ENCODE results near the gene ITGB8. TPM values are rescaled to one million over a fixed set of nuclear protein-coding genes. Genes with fewer than 3 reads are reported as not detected.

Gene ITGB8
- total and polyA plus RNA-seq, 4 donors: 0.16 to 2.8 (median 0.51) TPM

GRCh38 chr7:20381406-20382034 is 50.8 kb downstream of the ITGB8 start:
- Histone ChIP-seq H3K27ac (ENCODE audit: low read depth in 1 of 2, low read length in 2 of 2) (no peak overlapping the region), H3K9ac (ENCODE audit: low read depth in 1 of 2, low read length in 2 of 2) (no peak overlapping the region), H3K4me3 (ENCODE audit: low read depth in 1 of 3, low read length in 3 of 3) (no peak overlapping the region), H3K27me3 (ENCODE audit: control insufficient read depth in 4 of 4, insufficient read depth in 4 of 4, low read length in 3 of 4) (no peaks in the 10 kb centered on the region), H3K9me3 (ENCODE audit: control insufficient read depth in 4 of 4, low read length in 3 of 4) (no peaks in the 10 kb centered on the region), H3K4me1 (ENCODE audit: control insufficient read depth in 4 of 4, insufficient read depth in 4 of 4, low read length in 3 of 4) (no peaks in the 10 kb centered on the region), H3K36me3 (ENCODE audit: control insufficient read depth in 4 of 4, insufficient read depth in 3 of 4, low read depth in 1 of 4, low read length in 3 of 4) (no peaks in the 10 kb centered on the region)
- no peak for DNase-seq (ENCODE audit: low spot score)
- 86% methylated on average over 17 of the region's 17 CpGs for WGBS
- TF ChIP-seq FOXA2 (IDR thresholded peaks at IDR 0.05): no peak
- no peak for TF ChIP-seq TAF1 (conservative IDR thresholded peaks at IDR 0.05)
- no peak for TF ChIP-seq EGR1 (IDR thresholded peaks at IDR 0.05; ENCODE audit: low read depth in 2 of 2)
- TF ChIP-seq, protein P1, sequence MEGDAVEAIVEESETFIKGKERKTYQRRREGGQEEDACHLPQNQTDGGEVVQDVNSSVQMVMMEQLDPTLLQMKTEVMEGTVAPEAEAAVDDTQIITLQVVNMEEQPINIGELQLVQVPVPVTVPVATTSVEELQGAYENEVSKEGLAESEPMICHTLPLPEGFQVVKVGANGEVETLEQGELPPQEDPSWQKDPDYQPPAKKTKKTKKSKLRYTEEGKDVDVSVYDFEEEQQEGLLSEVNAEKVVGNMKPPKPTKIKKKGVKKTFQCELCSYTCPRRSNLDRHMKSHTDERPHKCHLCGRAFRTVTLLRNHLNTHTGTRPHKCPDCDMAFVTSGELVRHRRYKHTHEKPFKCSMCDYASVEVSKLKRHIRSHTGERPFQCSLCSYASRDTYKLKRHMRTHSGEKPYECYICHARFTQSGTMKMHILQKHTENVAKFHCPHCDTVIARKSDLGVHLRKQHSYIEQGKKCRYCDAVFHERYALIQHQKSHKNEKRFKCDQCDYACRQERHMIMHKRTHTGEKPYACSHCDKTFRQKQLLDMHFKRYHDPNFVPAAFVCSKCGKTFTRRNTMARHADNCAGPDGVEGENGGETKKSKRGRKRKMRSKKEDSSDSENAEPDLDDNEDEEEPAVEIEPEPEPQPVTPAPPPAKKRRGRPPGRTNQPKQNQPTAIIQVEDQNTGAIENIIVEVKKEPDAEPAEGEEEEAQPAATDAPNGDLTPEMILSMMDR (IDR thresholded peaks at IDR 0.05; ENCODE audit: low read depth, low read length, missing input control): no peak

DNA sequence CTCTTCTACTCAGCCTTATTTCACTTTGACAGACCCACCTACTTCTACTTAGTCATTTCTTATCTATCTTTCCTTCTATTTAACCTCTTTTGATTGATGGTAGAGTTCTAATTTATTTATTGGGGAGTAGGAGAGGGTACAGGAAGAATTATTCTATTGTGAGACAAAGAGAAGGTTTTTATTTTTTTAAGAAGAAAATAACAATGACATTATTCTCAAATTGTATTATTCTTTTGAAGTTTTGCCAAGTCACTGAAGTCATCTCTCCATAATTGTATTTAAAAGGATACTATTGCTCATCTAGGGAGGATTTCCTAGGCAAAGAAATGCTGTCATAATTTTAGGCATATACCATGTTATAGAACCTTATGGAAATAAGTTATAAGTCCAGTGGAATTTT is 52.7 kb downstream of the ITGB8 start:
- H3K9me3 ChIP-seq (ENCODE audit: control insufficient read depth in 4 of 4, low read length in 3 of 4): no peaks in the 10 kb centered on the region
- H3K36me3 ChIP-seq (ENCODE audit: control insufficient read depth in 4 of 4, insufficient read depth in 3 of 4, low read depth in 1 of 4, low read length in 3 of 4): no peaks in the 10 kb centered on the region
- no peaks in the 10 kb centered on the region for H3K27me3 ChIP-seq (ENCODE audit: control insufficient read depth in 4 of 4, insufficient read depth in 4 of 4, low read length in 3 of 4)
- H3K27ac ChIP-seq (ENCODE audit: low read depth in 1 of 2, low read length in 2 of 2): no peak overlapping the region
- H3K9ac ChIP-seq (ENCODE audit: low read depth in 1 of 2, low read length in 2 of 2): no peak overlapping the region
- no peaks in the 10 kb centered on the region for H3K4me1 ChIP-seq (ENCODE audit: control insufficient read depth in 4 of 4, insufficient read depth in 4 of 4, low read length in 3 of 4)
- TF ChIP-seq GABPA (IDR thresholded peaks at IDR 0.05 in 1 of 2, conservative IDR thresholded peaks at IDR 0.05 in 1 of 2) (no peak), YY1 (IDR thresholded peaks at IDR 0.05) (no peak), JUND (IDR thresholded peaks at IDR 0.05) (no peak), TAF1 (conservative IDR thresholded peaks at IDR 0.05) (no peak), MAX (IDR thresholded peaks at IDR 0.05) (no peak), NR2F2 (IDR thresholded peaks at IDR 0.05) (no peak), ZBTB33 (IDR thresholded peaks at IDR 0.05) (no peak), RXRA (IDR thresholded peaks at IDR 0.05) (no peak), RAD21 (IDR thresholded peaks at IDR 0.05) (no peak), FOXA2 (IDR thresholded peaks at IDR 0.05) (no peak)
- TF ChIP-seq, protein P1 (IDR thresholded peaks at IDR 0.05; ENCODE audit: low read depth, low read length, missing input control): no peak
- TF ChIP-seq, protein P2, sequence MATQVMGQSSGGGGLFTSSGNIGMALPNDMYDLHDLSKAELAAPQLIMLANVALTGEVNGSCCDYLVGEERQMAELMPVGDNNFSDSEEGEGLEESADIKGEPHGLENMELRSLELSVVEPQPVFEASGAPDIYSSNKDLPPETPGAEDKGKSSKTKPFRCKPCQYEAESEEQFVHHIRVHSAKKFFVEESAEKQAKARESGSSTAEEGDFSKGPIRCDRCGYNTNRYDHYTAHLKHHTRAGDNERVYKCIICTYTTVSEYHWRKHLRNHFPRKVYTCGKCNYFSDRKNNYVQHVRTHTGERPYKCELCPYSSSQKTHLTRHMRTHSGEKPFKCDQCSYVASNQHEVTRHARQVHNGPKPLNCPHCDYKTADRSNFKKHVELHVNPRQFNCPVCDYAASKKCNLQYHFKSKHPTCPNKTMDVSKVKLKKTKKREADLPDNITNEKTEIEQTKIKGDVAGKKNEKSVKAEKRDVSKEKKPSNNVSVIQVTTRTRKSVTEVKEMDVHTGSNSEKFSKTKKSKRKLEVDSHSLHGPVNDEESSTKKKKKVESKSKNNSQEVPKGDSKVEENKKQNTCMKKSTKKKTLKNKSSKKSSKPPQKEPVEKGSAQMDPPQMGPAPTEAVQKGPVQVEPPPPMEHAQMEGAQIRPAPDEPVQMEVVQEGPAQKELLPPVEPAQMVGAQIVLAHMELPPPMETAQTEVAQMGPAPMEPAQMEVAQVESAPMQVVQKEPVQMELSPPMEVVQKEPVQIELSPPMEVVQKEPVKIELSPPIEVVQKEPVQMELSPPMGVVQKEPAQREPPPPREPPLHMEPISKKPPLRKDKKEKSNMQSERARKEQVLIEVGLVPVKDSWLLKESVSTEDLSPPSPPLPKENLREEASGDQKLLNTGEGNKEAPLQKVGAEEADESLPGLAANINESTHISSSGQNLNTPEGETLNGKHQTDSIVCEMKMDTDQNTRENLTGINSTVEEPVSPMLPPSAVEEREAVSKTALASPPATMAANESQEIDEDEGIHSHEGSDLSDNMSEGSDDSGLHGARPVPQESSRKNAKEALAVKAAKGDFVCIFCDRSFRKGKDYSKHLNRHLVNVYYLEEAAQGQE (IDR thresholded peaks at IDR 0.05): no peak
- H3K4me3 ChIP-seq (ENCODE audit: low read depth in 1 of 3, low read length in 3 of 3): no peak overlapping the region
- no peak for DNase-seq (ENCODE audit: low spot score)
